ENCODE results near the gene CHD5. TPM values are rescaled to one million over a fixed set of nuclear protein-coding genes. Genes with fewer than 3 reads are reported as not detected.

CHD5 gene
- polyA plus RNA-seq, 2 of the 4 experiments (the other 2 are of a cell fraction), result 0.21 to 0.66 TPM

GRCh38 chr1:6125366-6125765 lies 54.8 kb downstream of the CHD5 start:
- H3K9me3 ChIP-seq, result no peaks in the 10 kb centered on the region
- ChIA-PET POLR2A (no interaction called here), CTCF (interaction anchor here (1.6 kb wide), 1 partner anchor 80 kb away, joined by 7 read pairs; the partner anchor contains the start of gene RNF207)
- ATAC-seq, result no peak
- H3K4me2 ChIP-seq, result no peak overlapping the region
- FAIRE-seq, result no peak
- H3K4me1 ChIP-seq, result peaks cover 3% of the 10 kb centered on the region; the same call in 2 of the 3 replicates
- no peak overlapping the region for H3K27ac ChIP-seq
- no peak overlapping the region for H3K4me3 ChIP-seq
- 64% methylated on average over 6 of the region's 15 CpGs for WGBS (ENCODE audit: missing lambda C conversion rate)
- no peak for TF ChIP-seq HMGXB4 (CRISPR knock-in tag; IDR thresholded peaks at IDR 0.05; ENCODE audit: borderline replicate concordance)
- TF ChIP-seq MYC (IDR thresholded peaks at IDR 0.05; ENCODE audit: borderline replicate concordance, low read length), result no peak
- TF ChIP-seq BCL3 (IDR thresholded peaks at IDR 0.05), result no peak
- no peak for TF ChIP-seq MAZ (IDR thresholded peaks at IDR 0.05; ENCODE audit: borderline replicate concordance, low read depth, low read length)
- TF ChIP-seq ATOH8 (CRISPR knock-in tag; IDR thresholded peaks at IDR 0.05; ENCODE audit: low read depth), result no peak
- TF ChIP-seq FOSL2 (IDR thresholded peaks at IDR 0.05), result no peak
- TF ChIP-seq FOSL2 (CRISPR knock-in tag; IDR thresholded peaks at IDR 0.05), result no peak
- no peak for TF ChIP-seq USF2 (IDR thresholded peaks at IDR 0.05)
- TF ChIP-seq CTCF (IDR thresholded peaks at IDR 0.05), result no peak
- TF ChIP-seq NPAS2 (CRISPR knock-in tag; IDR thresholded peaks at IDR 0.05; ENCODE audit: borderline replicate concordance), result no peak
- no peak for TF ChIP-seq TFCP2L1 (CRISPR knock-in tag; IDR thresholded peaks at IDR 0.05)
- TF ChIP-seq POLR2AphosphoS2 (conservative IDR thresholded peaks at IDR 0.05; ENCODE audit: low read length), result no peak
- TF ChIP-seq ZC3H11A (IDR thresholded peaks at IDR 0.05), result no peak
- no peak for TF ChIP-seq MAX (IDR thresholded peaks at IDR 0.05)
- no peak for TF ChIP-seq RAD21 (conservative IDR thresholded peaks at IDR 0.05 in 1 of 2, IDR thresholded peaks at IDR 0.05 in 1 of 2)
- no peak for TF ChIP-seq SREBF2 (IDR thresholded peaks at IDR 0.05)
- no peak for DNase-seq (ENCODE audit: low read depth in 1 of 2, low spot score in 1 of 2)

- ATAC-seq, result no peak
- TF ChIP-seq HEYL (CRISPR knock-in tag; IDR thresholded peaks at IDR 0.05) (no peak), E2F6 (IDR thresholded peaks at IDR 0.05; ENCODE audit: borderline replicate concordance, low read depth) (no peak), RNF2 (IDR thresholded peaks at IDR 0.05; ENCODE audit: borderline replicate concordance, low read depth) (no peak), REST (IDR thresholded peaks at IDR 0.05) (no peak), KDM1A (IDR thresholded peaks at IDR 0.05; ENCODE audit: low read depth) (no peak)
- Histone ChIP-seq H3K9me3 (no peaks in the 10 kb centered on the region), H3K4me1 (peaks cover 3% of the 10 kb centered on the region; the same call in 2 of the 3 replicates), H3K4me2 (no peak overlapping the region), H3K27ac (no peak overlapping the region), H3K4me3 (no peak overlapping the region)
- CTCF ChIA-PET, result interaction anchor here (1.6 kb wide), 1 partner anchor 80 kb away, joined by 7 read pairs; the partner anchor contains the start of gene RNF207
- FAIRE-seq, result no peak
- WGBS (ENCODE audit: missing lambda C conversion rate), result 82% methylated on average over 11 of the region's 21 CpGs
- DNase-seq (ENCODE audit: low read depth in 1 of 2, low spot score in 1 of 2), result no peak
- POLR2A ChIA-PET, result no interaction called here
These were observed 55.3 kb downstream of the CHD5 start for GRCh38 chr1:6124746-6125365.
